GM23338 (cell line): ENCODE data around the gene RASL11A. TPM values are rescaled to one million over a fixed set of nuclear protein-coding genes. Genes with fewer than 3 reads are reported as not detected.

ENCODE experiments used
- ATAC-seq: fragments of 200-7000 bp; cut with Tn5 transposase; 3 replicates; pipeline ENCODE4 v1.9.1; 2020
- DNase-seq: peaks from one replicate; pipeline ENCODE4 v3.0.0-alpha.2; 2015; ENCODE audit warnings: low spot score
- H2AFZ ChIP-seq: fragments of 200-600 bp; sonication (generic); 2 replicates; pipeline ENCODE4 v1.8.0; 2016; ENCODE audit warnings: antibody characterized with exemption, mild to moderate bottlenecking, moderate library complexity
- H3F3A ChIP-seq: fragments of 200-600 bp; sonication (generic); replicated peaks from 2 replicates; pipeline ENCODE4 v1.8.0; 2017; ENCODE audit warnings: antibody characterized with exemption, mixed run types, low read depth
- H3K27ac ChIP-seq: fragments of 200-600 bp; sonication (generic); 2 replicates; pipeline ENCODE4 v1.6.1; 2016; ENCODE audit warnings: low read depth
- H3K27me3 ChIP-seq: fragments of 200-600 bp; sonication (generic); 2 replicates; pipeline ENCODE4 v1.8.0; 2016; ENCODE audit warnings: mild to moderate bottlenecking, mixed run types, moderate library complexity; ENCODE audit not compliant: insufficient read depth
- H3K36me3 ChIP-seq: fragments of 200-600 bp; sonication (generic); 2 replicates; pipeline ENCODE4 v1.8.0; 2016; ENCODE audit warnings: mild to moderate bottlenecking; ENCODE audit not compliant: insufficient read depth
- H3K4me1 ChIP-seq: fragments of 200-600 bp; sonication (generic); 2 replicates; pipeline ENCODE4 v1.8.0; 2016; ENCODE audit warnings: mild to moderate bottlenecking, moderate library complexity; ENCODE audit not compliant: insufficient read depth
- H3K4me2 ChIP-seq: fragments of 200-600 bp; sonication (generic); 2 replicates; pipeline ENCODE4 v1.7.1; 2017; ENCODE audit warnings: mixed run types
- H3K4me3 ChIP-seq: fragments of 200-600 bp; sonication (generic); 2 replicates; pipeline ENCODE4 v1.6.1; 2016; ENCODE audit warnings: mixed run types
- H3K79me2 ChIP-seq: fragments of 200-600 bp; sonication (generic); replicated peaks from 2 replicates; pipeline ENCODE4 v1.8.0; 2017; ENCODE audit warnings: mild to moderate bottlenecking; ENCODE audit not compliant: insufficient read depth
- H3K9me2 ChIP-seq: fragments of 200-600 bp; sonication (generic); 2 replicates; pipeline ENCODE4 v1.8.0; 2017; ENCODE audit not compliant: insufficient read depth
- H4K20me1 ChIP-seq: fragments of 200-600 bp; sonication (generic); replicated peaks from 2 replicates; pipeline ENCODE4 v1.8.0; 2017; ENCODE audit warnings: mild to moderate bottlenecking; ENCODE audit not compliant: insufficient read depth
- H3K27ac Mint-ChIP-seq: 2 replicates; pipeline ENCODE4 v1.8.0; 2020; ENCODE audit warnings: inconsistent platforms, mild to moderate bottlenecking, moderate library complexity, mixed read lengths
- H3K27me3 Mint-ChIP-seq: 3 replicates; pipeline ENCODE4 v1.8.0; 2022; ENCODE audit warnings: low read depth, mild to moderate bottlenecking, moderate library complexity, mixed read lengths, inconsistent platforms; ENCODE audit not compliant: insufficient read depth, poor library complexity
- H3K36me3 Mint-ChIP-seq: 3 replicates; pipeline ENCODE4 v1.8.0; 2021; ENCODE audit warnings: low read depth, mild to moderate bottlenecking, inconsistent platforms, moderate library complexity, mixed read lengths
- H3K4me1 Mint-ChIP-seq: 3 replicates; pipeline ENCODE4 v1.8.0; 2020; ENCODE audit warnings: mild to moderate bottlenecking, inconsistent platforms, mixed read lengths
- H3K4me3 Mint-ChIP-seq: 3 replicates; pipeline ENCODE4 v1.8.0; 2021; ENCODE audit warnings: moderate library complexity, mild to moderate bottlenecking, inconsistent platforms, mixed read lengths
- H3K9me3 Mint-ChIP-seq: 3 replicates; pipeline ENCODE4 v1.8.0; 2020; ENCODE audit warnings: moderate library complexity, mild to moderate bottlenecking, inconsistent platforms, mixed read lengths
- EZH2 ChIP-seq: fragments of 200-600 bp; sonication (generic); IDR thresholded peaks from one replicate; pipeline ENCODE4 v1.8.0; 2017; ENCODE audit warnings: antibody characterized with exemption, mild to moderate bottlenecking, low read depth; ENCODE audit not compliant: unreplicated experiment
- JUNB ChIP-seq: IDR thresholded peaks from one replicate; pipeline ENCODE4 v1.6.1; 2016; ENCODE audit warnings: antibody characterized with exemption; ENCODE audit not compliant: unreplicated experiment
- NANOG ChIP-seq: IDR thresholded peaks from 2 replicates; pipeline ENCODE4 v1.6.1; 2016; ENCODE audit warnings: antibody characterized with exemption, borderline replicate concordance
- POLR2AphosphoS5 ChIP-seq: IDR thresholded peaks from 2 replicates; pipeline ENCODE4 v1.6.1; 2016; ENCODE audit warnings: antibody characterized with exemption, low read depth
- STAT1 ChIP-seq: IDR thresholded peaks from one replicate; pipeline ENCODE4 v1.6.1; 2016; ENCODE audit warnings: antibody characterized with exemption; ENCODE audit not compliant: unreplicated experiment
- ZNF114 ChIP-seq: fragments of 250-450 bp; sonication (Bioruptor Pico); IDR thresholded peaks from 2 replicates; pipeline ENCODE4 v1.5.0; 2020; ENCODE audit warnings: mild to moderate bottlenecking, moderate library complexity
- ZNF331 ChIP-seq: fragments of 250-450 bp; sonication (Bioruptor Pico); IDR thresholded peaks from 2 replicates; pipeline ENCODE4 v1.5.0; 2020; ENCODE audit warnings: low read depth, mild to moderate bottlenecking, moderate library complexity
- polyA plus RNA-seq: library from polyadenylated mRNA; unstranded; fragments of >200 nt; fragmentation: Nextera tagmentation; extraction: Ambion mirVana; gene quantifications from 2 replicates; pipeline ENCODE4 v1.2.1, GENCODE V29; 2016
- total RNA-seq: library from RNA; depleted of rRNA; stranded (reverse); fragments of >200 nt; shearing (Covaris generic); gene quantifications from 2 replicates; pipeline ENCODE4 v1.2.3, GENCODE V29; 2014
- TF ChIP-seq, protein P1 (sequence below): IDR thresholded peaks from one replicate; pipeline ENCODE4 v1.6.1; 2018; ENCODE audit warnings: antibody characterized with exemption; ENCODE audit not compliant: unreplicated experiment
- TF ChIP-seq, protein P2 (sequence below): IDR thresholded peaks from 2 replicates; pipeline ENCODE4 v1.6.1; 2016; ENCODE audit warnings: antibody characterized with exemption

The RASL11A gene
- total and polyA plus RNA-seq, 2 experiments from 2014 or later: 1.9 to 3.3 TPM

DNA sequence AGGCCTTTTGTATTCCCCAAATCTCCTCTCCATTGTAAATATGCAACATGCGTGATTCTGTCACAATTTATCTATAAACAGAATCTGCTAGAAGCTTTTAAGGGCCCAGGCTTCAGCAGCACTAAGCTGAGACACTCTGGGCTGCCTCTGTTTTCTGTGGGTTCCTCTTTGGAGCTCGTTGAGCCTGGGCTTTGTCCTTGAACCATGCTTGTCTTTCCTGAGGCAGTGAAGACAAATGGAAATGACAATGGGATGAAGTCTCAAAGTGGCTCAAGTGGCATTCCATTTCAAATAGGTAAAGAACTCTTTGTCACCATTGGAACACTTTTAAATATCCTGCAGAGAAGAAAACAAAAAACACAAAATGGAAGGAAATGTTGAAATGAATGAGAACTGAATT, 40.3 kb downstream of the RASL11A start (continued):
- no peak for TF ChIP-seq ZNF331
- no peak for TF ChIP-seq EZH2
- TF ChIP-seq, protein P1, sequence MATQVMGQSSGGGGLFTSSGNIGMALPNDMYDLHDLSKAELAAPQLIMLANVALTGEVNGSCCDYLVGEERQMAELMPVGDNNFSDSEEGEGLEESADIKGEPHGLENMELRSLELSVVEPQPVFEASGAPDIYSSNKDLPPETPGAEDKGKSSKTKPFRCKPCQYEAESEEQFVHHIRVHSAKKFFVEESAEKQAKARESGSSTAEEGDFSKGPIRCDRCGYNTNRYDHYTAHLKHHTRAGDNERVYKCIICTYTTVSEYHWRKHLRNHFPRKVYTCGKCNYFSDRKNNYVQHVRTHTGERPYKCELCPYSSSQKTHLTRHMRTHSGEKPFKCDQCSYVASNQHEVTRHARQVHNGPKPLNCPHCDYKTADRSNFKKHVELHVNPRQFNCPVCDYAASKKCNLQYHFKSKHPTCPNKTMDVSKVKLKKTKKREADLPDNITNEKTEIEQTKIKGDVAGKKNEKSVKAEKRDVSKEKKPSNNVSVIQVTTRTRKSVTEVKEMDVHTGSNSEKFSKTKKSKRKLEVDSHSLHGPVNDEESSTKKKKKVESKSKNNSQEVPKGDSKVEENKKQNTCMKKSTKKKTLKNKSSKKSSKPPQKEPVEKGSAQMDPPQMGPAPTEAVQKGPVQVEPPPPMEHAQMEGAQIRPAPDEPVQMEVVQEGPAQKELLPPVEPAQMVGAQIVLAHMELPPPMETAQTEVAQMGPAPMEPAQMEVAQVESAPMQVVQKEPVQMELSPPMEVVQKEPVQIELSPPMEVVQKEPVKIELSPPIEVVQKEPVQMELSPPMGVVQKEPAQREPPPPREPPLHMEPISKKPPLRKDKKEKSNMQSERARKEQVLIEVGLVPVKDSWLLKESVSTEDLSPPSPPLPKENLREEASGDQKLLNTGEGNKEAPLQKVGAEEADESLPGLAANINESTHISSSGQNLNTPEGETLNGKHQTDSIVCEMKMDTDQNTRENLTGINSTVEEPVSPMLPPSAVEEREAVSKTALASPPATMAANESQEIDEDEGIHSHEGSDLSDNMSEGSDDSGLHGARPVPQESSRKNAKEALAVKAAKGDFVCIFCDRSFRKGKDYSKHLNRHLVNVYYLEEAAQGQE: no peak
- no peak for TF ChIP-seq JUNB

DNA sequence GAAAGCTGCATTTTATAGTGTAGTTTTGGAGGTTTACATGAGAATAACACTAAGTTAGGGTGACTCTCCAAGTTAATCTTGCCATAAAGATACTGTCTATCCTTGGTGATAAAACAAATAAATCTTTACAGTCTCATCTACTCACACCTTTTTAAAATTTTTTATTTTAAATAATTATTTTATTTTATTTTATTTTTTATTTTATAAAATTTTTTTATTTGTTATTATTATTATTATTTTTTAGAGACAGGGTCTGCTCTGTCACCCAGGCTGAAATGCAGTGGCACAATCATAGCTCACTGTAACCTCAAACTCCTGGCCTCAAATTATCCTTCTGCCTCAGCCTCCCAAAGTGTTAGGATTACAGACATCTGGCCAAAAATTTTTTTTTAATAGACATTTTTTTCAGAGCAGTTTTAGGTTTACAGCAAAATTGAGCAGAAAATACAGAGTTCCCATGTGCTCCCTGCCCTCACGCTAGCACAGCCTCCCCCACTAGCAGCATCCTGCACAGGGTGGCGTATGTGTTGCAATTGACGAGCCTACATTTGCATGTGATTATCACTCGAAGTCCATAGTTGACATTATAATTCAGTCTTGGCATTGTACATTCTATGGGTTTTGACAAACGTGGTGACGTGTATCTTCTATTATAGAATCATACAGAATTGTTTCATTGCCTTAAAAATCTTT, 41.0 kb downstream of the RASL11A start:
- DNase-seq (no peak), ATAC-seq (no peak)
- Histone ChIP-seq H3K27ac (no peak overlapping the region), H4K20me1 (no peaks in the 10 kb centered on the region), H3K4me1 (no peaks in the 10 kb centered on the region), H3K4me3 (no peak overlapping the region), H3K4me2 (no peak overlapping the region), H3F3A (no peaks in the 10 kb centered on the region), H3K27me3 (no peaks in the 10 kb centered on the region), H2AFZ (peak overlapping the region; percentile 90; the same call in 1 of the 2 replicates), H3K36me3 (no peaks in the 10 kb centered on the region), H3K79me2 (no peaks in the 10 kb centered on the region), H3K9me2 (0 out of 2 replicates have a peak, but pooled peaks cover 2% of the 10 kb centered on the region)
- H3K27me3 Mint-ChIP-seq: peaks cover 5% of the 10 kb centered on the region
- H3K9me3 Mint-ChIP-seq: no peaks in the 10 kb centered on the region
- no peak overlapping the region for H3K27ac Mint-ChIP-seq
- no peaks in the 10 kb centered on the region for H3K36me3 Mint-ChIP-seq
- H3K4me1 Mint-ChIP-seq: peaks cover 6% of the 10 kb centered on the region; the same call in 2 of the 3 replicates
- TF ChIP-seq ZNF331 (no peak), STAT1 (no peak), POLR2AphosphoS5 (no peak), JUNB (no peak), EZH2 (no peak), NANOG (no peak), ZNF114 (no peak)
- TF ChIP-seq, protein P2, sequence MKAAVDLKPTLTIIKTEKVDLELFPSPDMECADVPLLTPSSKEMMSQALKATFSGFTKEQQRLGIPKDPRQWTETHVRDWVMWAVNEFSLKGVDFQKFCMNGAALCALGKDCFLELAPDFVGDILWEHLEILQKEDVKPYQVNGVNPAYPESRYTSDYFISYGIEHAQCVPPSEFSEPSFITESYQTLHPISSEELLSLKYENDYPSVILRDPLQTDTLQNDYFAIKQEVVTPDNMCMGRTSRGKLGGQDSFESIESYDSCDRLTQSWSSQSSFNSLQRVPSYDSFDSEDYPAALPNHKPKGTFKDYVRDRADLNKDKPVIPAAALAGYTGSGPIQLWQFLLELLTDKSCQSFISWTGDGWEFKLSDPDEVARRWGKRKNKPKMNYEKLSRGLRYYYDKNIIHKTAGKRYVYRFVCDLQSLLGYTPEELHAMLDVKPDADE: no peak
- TF ChIP-seq, protein P1: no peak
- no peak overlapping the region for H3K4me3 Mint-ChIP-seq
